NB4 (cell line): ENCODE data around the gene GCC1.

Experiments
- DNase-seq: peaks from one replicate; pipeline ENCODE4 v3.0.0; 2010; ENCODE audit warnings: low read depth
- H3K4me3 ChIP-seq: one replicate; pipeline ENCODE4 v1.5.1; 2011; ENCODE audit warnings: mild to moderate bottlenecking, low read depth, low read length, moderate library complexity
- MYC ChIP-seq: IDR thresholded peaks from 2 replicates; pipeline ENCODE4 v1.6.1; 2011; ENCODE audit warnings: low read depth, low read length
- POLR2A ChIP-seq: IDR thresholded peaks from 2 replicates; pipeline ENCODE4 v1.6.1; 2011; ENCODE audit warnings: mild to moderate bottlenecking; ENCODE audit not compliant: insufficient read length; ENCODE audit errors: extremely low read depth
- TF ChIP-seq, protein P1 (sequence below): IDR thresholded peaks from 2 replicates; pipeline ENCODE4 v1.6.1; 2011; ENCODE audit warnings: low read depth, low read length
- TF ChIP-seq, protein P2 (sequence below): IDR thresholded peaks from one replicate; pipeline ENCODE4 v1.5.1; 2012; ENCODE audit warnings: low read depth, low read length

GCC1 gene

DNA sequence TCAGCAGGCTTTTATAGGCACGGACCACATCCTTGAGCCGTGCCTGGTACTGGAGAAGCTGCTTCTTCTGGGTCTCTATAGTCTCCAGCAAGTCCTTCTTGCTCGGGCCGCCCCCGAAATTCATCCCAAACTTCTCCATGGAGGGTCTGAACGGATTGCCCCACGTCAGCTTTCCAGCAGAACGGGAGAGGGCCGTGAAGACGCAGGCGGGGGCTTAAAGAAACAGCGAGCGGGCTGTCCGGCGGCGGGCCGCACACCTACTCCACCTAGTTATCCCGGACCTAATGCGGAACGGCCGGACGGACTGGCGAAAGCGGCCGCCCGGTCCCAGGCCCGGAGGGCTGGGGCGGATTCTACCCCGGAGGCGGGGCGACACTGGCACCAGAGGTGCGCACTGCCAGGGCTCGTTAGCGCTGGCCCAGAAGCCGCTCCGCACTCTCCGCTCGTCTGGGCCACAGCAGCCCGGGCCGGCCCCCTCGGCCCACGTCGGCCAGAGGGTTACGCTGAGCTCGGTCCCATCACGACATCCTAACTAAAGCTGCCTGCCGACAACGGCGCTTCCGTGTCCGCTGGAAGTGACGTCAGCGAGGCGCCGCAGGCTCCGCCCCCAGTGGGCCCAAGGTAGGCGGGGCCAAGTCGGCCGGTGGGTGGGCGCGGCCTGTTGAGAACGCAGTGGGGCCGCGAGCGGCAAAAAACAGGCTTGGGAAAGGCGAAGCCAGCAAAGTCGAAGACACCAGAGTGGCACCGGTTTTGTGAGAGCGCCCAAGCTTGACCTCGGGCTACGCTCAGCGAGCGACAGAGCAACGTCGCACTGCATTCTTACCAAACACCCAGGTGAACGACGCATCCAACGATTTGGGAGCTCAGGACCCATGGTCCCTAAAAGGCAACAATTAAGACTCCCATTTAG lies at the start of gene GCC1:
Gene GCC1 (minus strand): TSS at position 553 of the 910 bp plus-strand sequence. CDS start 414 bp downstream, at position 139.
- H3K4me3 ChIP-seq, result peak within 1 kb of the TSS; percentile 87
- TF ChIP-seq, protein P1, sequence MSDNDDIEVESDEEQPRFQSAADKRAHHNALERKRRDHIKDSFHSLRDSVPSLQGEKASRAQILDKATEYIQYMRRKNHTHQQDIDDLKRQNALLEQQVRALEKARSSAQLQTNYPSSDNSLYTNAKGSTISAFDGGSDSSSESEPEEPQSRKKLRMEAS, result peak; percentile 67; the same call in 1 of the 2 replicates
- TF ChIP-seq, protein P2, sequence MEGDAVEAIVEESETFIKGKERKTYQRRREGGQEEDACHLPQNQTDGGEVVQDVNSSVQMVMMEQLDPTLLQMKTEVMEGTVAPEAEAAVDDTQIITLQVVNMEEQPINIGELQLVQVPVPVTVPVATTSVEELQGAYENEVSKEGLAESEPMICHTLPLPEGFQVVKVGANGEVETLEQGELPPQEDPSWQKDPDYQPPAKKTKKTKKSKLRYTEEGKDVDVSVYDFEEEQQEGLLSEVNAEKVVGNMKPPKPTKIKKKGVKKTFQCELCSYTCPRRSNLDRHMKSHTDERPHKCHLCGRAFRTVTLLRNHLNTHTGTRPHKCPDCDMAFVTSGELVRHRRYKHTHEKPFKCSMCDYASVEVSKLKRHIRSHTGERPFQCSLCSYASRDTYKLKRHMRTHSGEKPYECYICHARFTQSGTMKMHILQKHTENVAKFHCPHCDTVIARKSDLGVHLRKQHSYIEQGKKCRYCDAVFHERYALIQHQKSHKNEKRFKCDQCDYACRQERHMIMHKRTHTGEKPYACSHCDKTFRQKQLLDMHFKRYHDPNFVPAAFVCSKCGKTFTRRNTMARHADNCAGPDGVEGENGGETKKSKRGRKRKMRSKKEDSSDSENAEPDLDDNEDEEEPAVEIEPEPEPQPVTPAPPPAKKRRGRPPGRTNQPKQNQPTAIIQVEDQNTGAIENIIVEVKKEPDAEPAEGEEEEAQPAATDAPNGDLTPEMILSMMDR, result no peak
- TF ChIP-seq MYC (0 out of 2 replicates have a peak, but pooled peaks have one; percentile 29), POLR2A (peak; percentile 94)
- DNase-seq, result peak; percentile 92

DNA sequence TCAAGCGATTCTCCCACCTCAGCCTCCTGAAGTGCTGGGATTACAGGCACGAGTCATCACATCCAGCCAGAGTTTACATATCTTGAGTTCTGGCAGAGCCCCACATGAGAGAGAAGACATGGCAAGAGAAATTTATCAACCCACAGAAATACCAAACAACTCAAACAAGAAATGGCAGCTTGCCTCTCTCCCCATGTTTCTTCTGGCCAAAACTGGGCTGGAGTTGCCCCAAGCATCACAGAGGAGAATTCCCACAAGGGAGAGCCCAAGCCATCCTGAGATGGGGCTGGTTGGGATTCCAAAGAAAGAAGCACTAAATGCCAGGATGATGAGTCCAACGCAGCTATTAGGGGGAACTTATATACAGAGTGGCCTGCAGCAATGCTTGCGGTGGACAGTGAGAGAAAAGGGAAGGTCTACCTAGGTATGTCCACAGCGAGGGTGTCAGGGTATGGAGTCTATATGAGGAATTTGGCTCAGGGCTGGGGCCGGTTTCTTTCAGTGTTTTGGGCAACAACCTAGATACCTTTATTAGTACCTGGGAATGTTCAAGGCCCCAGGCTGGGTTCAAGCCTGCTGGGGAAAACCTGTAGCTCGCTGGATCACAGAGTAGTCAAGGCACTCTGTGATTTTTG lies 47.0 kb upstream of the GCC1 start:
- DNase-seq, result no peak
- TF ChIP-seq, protein P1, result no peak
- TF ChIP-seq MYC (no peak), POLR2A (no peak)
- TF ChIP-seq, protein P2, result no peak
- no peak overlapping the region for H3K4me3 ChIP-seq

DNA sequence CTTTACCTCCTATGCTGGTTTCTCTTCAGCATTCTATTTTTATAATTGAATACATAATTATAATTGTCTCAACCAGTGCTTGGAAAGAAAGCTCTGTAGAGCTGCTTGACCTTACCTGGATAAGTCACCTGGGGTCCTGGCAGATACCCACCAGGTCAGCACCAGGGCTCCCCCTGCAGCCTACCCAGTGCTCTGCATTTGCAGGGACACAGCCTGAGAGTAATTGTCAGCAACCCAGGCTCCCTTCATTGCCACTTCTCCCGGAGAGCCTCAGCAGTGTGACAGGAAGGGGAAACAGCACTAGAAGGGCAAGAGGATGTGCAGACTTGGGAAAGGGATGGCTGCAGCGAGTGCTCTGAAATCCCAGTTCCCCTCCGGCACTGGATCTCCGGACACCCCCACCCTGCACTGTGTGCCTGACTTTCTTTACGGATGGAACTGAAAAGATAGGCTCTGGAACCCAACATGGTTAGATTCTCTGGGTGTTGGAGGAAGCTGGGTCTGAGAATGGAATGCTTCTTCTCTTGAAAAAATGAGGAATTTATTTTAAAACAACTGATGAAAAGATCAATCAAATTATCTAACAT lies 44.0 kb upstream of the GCC1 start:
- TF ChIP-seq, protein P1, result no peak
- TF ChIP-seq POLR2A (no peak), MYC (no peak)
- TF ChIP-seq, protein P2, result peak; percentile 91
- H3K4me3 ChIP-seq, result no peak overlapping the region
- DNase-seq, result peak; percentile 53

DNA sequence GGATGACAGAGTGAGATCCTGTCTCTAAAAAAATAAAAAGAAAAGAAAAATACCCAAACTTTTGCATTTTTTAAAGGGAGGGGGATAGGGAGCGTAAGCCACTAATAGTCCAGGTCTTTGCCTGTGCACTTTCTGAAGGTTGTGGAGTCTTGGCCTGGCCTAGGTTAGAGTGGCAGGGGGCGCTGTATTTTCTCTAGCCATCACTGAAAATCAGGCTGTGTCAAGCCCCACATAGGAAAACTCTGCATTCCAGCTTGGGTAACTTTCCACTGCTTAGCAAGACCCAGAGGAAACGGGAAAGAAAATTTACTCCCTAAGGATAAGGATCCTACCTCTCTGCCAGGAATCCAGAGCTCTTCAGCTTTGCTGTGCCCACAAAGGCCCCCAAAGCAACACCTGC lies 43.0 kb upstream of the GCC1 start:
- TF ChIP-seq MYC (no peak), POLR2A (no peak)
- TF ChIP-seq, protein P2, result peak; percentile 47
- TF ChIP-seq, protein P1, result no peak
- DNase-seq, result peak; percentile 24
- H3K4me3 ChIP-seq, result no peak overlapping the region

GRCh38 chr7:127625331-127625730 lies 39.9 kb upstream of the GCC1 start:
- TF ChIP-seq, protein P2, result no peak
- TF ChIP-seq, protein P1, result no peak
- TF ChIP-seq MYC (no peak), POLR2A (no peak)
- H3K4me3 ChIP-seq, result no peak overlapping the region
- no peak for DNase-seq
